C4-2B (cell line): ENCODE data around the gene CNTN4.

ENCODE experiments used
- CTCF ChIP-seq: fragments of 450-650 bp; conservative IDR thresholded peaks from 2 replicates; pipeline ENCODE4 v1.5.1; 2017; ENCODE audit warnings: mild to moderate bottlenecking
- ZFX ChIP-seq: fragments of 450-650 bp; IDR thresholded peaks from 2 replicates; pipeline ENCODE4 v1.6.1; 2017

- TF ChIP-seq CTCF (no peak), ZFX (no peak)
These were observed 791.1 kb downstream of the CNTN4 start for GRCh38 chr3:2889736-2890135.
